ENCODE data around the gene PSMG3. TPM values are rescaled to one million over a fixed set of nuclear protein-coding genes. Genes with fewer than 3 reads are reported as not detected.

The PSMG3 gene
- total RNA-seq, 1 donor from 2014 or later, result 11.2 TPM

DNA sequence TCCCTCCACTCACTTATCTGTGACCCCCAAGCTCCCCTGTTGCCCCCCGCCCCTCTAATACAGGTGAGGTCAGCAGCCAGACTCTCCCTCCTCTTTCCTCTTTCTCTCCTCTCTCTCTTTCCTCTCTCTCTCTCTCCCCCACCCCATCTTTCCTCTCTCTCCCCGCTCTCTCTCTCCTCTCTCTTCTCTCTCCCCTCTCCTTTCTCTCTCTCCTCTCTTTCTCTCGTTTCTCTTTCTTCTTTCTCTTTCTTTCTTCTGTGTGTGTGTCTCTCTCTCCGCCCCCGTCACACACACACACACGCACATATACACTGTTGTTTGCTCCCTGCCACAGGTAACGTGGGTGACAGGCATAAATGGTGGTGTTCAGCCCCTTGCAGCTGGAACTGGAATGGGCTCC lies 37.2 kb upstream of the PSMG3 start:
- TF ChIP-seq, protein P1, sequence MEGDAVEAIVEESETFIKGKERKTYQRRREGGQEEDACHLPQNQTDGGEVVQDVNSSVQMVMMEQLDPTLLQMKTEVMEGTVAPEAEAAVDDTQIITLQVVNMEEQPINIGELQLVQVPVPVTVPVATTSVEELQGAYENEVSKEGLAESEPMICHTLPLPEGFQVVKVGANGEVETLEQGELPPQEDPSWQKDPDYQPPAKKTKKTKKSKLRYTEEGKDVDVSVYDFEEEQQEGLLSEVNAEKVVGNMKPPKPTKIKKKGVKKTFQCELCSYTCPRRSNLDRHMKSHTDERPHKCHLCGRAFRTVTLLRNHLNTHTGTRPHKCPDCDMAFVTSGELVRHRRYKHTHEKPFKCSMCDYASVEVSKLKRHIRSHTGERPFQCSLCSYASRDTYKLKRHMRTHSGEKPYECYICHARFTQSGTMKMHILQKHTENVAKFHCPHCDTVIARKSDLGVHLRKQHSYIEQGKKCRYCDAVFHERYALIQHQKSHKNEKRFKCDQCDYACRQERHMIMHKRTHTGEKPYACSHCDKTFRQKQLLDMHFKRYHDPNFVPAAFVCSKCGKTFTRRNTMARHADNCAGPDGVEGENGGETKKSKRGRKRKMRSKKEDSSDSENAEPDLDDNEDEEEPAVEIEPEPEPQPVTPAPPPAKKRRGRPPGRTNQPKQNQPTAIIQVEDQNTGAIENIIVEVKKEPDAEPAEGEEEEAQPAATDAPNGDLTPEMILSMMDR (IDR thresholded peaks at IDR 0.05; ENCODE audit: borderline replicate concordance), result no peak
- no peak overlapping the region for H3K27ac ChIP-seq (replicated peaks)
- no peaks in the 10 kb centered on the region for H3K9me3 ChIP-seq (replicated peaks)
- H3K36me3 ChIP-seq, result no peaks in the 10 kb centered on the region
- intact Hi-C loops (cut with micrococcal nuclease), result no loop called here
- H3K4me1 ChIP-seq, result no peaks in the 10 kb centered on the region
- no peak overlapping the region for H3K4me3 ChIP-seq
- no peak for DNase-seq
- H3K27me3 ChIP-seq (ENCODE audit: low read depth), result peaks cover 73% of the 10 kb centered on the region

DNA sequence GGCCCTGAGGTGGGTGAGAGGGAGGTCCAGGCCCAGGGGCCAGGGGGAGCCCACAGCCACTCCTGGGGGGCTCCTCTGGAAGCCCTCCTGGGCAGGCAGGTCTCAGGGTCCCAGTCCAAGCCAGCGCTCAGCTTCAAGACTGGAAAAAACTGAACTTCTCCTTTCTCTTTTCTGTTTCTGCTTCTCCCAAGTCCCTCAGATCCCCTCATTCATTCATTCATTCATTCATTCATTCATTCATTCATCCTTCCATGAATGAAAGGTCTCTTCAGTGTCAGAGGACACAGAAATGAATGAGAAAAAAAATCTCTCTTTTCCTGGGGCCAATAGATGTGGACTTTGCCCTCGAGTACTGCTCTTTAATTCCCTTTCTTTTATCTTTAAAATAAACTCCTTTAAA lies 34.6 kb upstream of the PSMG3 start:
- no peak for DNase-seq
- Histone ChIP-seq H3K27ac (replicated peaks) (no peak overlapping the region), H3K9me3 (replicated peaks) (no peaks in the 10 kb centered on the region), H3K4me1 (no peaks in the 10 kb centered on the region), H3K4me3 (no peak overlapping the region), H3K36me3 (no peaks in the 10 kb centered on the region), H3K27me3 (ENCODE audit: low read depth) (peaks cover 78% of the 10 kb centered on the region)
- intact Hi-C loops (cut with micrococcal nuclease), result no loop called here
- TF ChIP-seq, protein P1 (IDR thresholded peaks at IDR 0.05; ENCODE audit: borderline replicate concordance), result no peak

DNA sequence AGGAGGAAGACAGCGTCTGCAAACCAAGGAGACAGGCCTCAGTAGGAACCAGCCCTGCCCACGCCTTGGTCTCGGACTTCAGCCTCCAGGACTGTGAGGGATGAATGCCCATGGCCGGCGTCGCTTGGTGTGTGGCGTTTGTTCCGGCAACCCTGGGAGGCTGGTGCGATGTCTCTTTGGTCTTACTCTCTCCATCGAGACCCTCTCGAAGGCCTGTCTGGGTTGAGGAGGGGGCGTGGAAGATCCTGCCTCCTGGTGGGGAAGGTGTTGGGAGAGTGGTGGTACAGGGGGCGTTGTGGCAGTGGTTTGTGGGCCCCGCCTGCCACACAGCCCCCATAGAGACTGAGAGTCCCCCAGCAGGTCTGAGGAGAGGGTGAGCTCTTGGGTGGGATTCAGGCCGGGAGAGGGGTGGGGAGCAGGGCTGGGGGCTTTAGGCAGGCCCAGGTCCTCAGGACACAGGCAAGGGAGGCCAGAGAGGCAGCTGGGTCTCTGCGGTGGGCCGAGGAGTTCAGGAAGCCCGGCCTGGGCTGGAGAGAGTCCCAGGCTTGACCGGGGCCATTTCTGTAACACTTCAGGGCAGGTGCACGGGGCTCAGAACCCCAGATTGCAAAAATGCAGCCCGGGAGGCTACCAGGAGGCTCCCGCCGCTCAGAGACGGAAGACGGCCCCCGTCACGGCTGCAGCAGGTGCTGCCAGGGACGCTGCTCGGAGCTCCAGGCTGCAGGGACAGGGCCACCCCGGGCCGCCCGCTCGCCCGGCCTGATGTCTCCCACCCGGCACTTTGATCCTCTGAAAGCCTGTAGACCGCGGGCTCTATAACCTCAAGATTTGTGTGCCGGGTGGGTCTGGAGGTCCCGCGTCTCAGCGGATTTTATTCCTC lies 33.8 kb upstream of the PSMG3 start:
- TF ChIP-seq, protein P1 (IDR thresholded peaks at IDR 0.05; ENCODE audit: borderline replicate concordance), result no peak
- no peaks in the 10 kb centered on the region for H3K9me3 ChIP-seq (replicated peaks)
- H3K4me1 ChIP-seq, result no peaks in the 10 kb centered on the region
- no peak for DNase-seq
- peaks cover 79% of the 10 kb centered on the region for H3K27me3 ChIP-seq (ENCODE audit: low read depth)
- no peaks in the 10 kb centered on the region for H3K36me3 ChIP-seq
- H3K27ac ChIP-seq (replicated peaks), result no peak overlapping the region
- intact Hi-C loops (cut with micrococcal nuclease), result no loop called here
- H3K4me3 ChIP-seq, result no peak overlapping the region

DNA sequence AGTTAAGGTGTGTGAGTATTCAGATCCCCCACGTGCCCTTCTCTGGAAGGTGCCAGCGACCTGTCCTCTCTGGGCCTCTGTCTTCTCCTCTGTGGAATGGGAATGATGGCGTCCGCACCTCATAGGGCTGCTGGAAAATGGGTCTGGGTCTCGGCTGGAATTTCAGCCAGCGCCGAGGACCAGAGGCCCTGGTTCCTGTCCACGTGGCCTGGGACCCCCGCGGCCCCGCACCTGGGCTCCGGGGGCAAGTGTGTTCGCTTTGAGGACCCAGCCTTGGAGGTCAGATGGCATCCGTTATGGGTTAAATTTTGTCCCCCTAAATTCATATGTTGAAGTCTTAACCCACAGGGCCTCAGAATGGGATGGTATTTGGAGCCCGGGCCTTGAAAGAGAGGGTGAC lies 32.6 kb upstream of the PSMG3 start:
- no peaks in the 10 kb centered on the region for H3K4me1 ChIP-seq
- DNase-seq, result no peak
- no peak overlapping the region for H3K27ac ChIP-seq (replicated peaks)
- H3K9me3 ChIP-seq (replicated peaks), result no peaks in the 10 kb centered on the region
- no peak overlapping the region for H3K4me3 ChIP-seq
- TF ChIP-seq, protein P1 (IDR thresholded peaks at IDR 0.05; ENCODE audit: borderline replicate concordance), result no peak
- peaks cover 80% of the 10 kb centered on the region for H3K27me3 ChIP-seq (ENCODE audit: low read depth)
- intact Hi-C loops (cut with micrococcal nuclease), result no loop called here
- H3K36me3 ChIP-seq, result no peaks in the 10 kb centered on the region

DNA sequence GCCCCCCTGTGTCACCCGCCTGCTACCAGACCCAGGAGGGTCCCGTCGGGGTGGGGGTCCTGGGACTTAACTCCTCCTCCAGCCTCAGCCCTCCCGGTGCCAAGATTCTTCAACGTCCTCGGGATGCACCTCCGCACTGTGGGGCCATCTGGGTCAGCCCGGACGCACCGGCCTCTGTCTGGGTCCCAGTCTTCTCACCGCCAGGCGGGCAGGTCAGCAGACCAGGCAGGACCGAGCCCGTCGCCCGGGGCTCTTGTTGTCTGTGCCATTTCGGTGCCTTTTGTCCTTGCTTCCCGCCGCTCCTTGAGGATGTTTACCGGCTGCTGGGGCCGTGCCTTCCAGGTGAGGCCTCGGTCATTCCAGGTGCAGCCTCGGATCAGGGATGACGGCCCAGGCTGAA lies 32.1 kb upstream of the PSMG3 start:
- intact Hi-C loops (cut with micrococcal nuclease), result no loop called here
- H3K9me3 ChIP-seq (replicated peaks), result no peaks in the 10 kb centered on the region
- no peaks in the 10 kb centered on the region for H3K4me1 ChIP-seq
- H3K36me3 ChIP-seq, result no peaks in the 10 kb centered on the region
- H3K4me3 ChIP-seq, result no peak overlapping the region
- H3K27ac ChIP-seq (replicated peaks), result no peak overlapping the region
- TF ChIP-seq, protein P1 (IDR thresholded peaks at IDR 0.05; ENCODE audit: borderline replicate concordance), result no peak
- DNase-seq, result no peak
- peaks cover 80% of the 10 kb centered on the region for H3K27me3 ChIP-seq (ENCODE audit: low read depth)

All from left ventricle myocardium inferior (tissue), 1 donor.